ENCODE measurements around the gene ATMIN. TPM values are rescaled to one million over a fixed set of nuclear protein-coding genes. Genes with fewer than 3 reads are reported as not detected.

Gene ATMIN
- total and polyA plus RNA-seq, 10 of the 15 experiments (the other 5 are each of a cell fraction or from before 2014, with no cell fraction given) = 5.2 to 28.9 (median 18.3) TPM

DNA sequence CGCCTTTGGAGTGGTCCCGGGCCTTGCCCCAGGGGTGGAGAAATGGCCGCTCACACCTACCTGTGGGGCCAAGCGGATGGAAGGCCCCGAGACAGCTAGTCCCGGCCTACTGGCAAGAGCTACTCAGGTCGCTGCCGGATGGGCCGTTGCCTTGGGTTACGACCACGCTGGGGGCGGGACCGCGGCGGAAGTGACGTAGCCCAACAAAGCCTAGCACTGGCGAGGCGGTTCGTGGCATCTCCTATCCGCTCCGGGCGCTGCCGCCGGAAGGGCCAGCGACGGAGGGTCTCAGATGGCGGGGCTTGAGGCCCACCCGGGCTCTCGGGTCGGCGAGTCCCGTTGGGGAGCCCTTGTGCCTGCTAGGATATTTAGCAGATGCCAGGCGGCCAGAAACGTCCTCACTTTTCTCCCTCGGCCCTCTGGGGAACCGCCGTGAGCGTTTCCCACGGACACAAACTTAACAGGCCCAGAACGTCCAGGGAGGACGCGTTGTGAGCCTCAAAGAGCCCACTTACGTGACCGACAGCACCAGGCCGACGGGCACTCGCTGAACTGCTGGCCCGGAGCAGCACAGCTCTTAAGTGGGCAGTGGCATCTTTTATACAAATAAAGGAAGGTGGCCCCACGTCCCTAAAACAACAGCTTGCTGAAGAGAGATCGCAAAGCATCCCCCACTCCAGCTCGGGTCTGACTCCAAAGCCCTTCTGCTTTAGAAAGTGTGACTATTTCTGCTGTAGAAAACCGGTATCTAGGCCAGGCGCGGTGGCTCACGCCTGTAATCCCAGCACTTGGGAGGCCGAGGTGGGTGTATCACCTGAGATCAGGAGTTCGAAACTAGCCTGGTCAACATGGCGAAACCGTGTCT is 41.7 kb downstream of the ATMIN start, which contains the start of gene C16orf46 (continued):
- TF ChIP-seq JUNB (IDR thresholded peaks at IDR 0.05) = no peak
- peak; percentile 78 for TF ChIP-seq ATF7 (IDR thresholded peaks at IDR 0.05; ENCODE audit: low read depth)
- no peak for TF ChIP-seq ZSCAN29 (IDR thresholded peaks at IDR 0.05)
- TF ChIP-seq CHD4 (IDR thresholded peaks at IDR 0.05) = no peak
- TF ChIP-seq CBX3 (IDR thresholded peaks at IDR 0.05; ENCODE audit: borderline replicate concordance, low read depth) = no peak
- TF ChIP-seq CEBPB (IDR thresholded peaks at IDR 0.05; ENCODE audit: borderline replicate concordance in 1 of 2, low read depth in 2 of 2, low read length in 2 of 2) = no peak
- TF ChIP-seq ZNF207 (IDR thresholded peaks at IDR 0.05; ENCODE audit: borderline replicate concordance) = peak; percentile 68; the same call in 1 of the 2 replicates
- no peak for TF ChIP-seq NR2F1 (conservative IDR thresholded peaks at IDR 0.05)
- TF ChIP-seq SIX5 (IDR thresholded peaks at IDR 0.05; ENCODE audit: low read depth, low read length, severe bottlenecking) = no peak
- TF ChIP-seq KDM1A (IDR thresholded peaks at IDR 0.05; ENCODE audit: borderline replicate concordance) = no peak
- no peak for TF ChIP-seq SMAD5 (IDR thresholded peaks at IDR 0.05; ENCODE audit: low read depth)
- TF ChIP-seq STAT3 (IDR thresholded peaks at IDR 0.05; ENCODE audit: low read depth, low read length) = no peak
- TF ChIP-seq HDGF (IDR thresholded peaks at IDR 0.05) = no peak
- no peak for TF ChIP-seq RBBP5 (conservative IDR thresholded peaks at IDR 0.05)
- peak; percentile 81; the same call in 1 of the 2 replicates for TF ChIP-seq NBN (IDR thresholded peaks at IDR 0.05)
- TF ChIP-seq FOXK2 (IDR thresholded peaks at IDR 0.05) = no peak; the same call in 1 of the 2 replicates
- TF ChIP-seq SPI1 (IDR thresholded peaks at IDR 0.05; ENCODE audit: borderline replicate concordance, insufficient read depth, low read depth, low read length) = no peak
- no peak for TF ChIP-seq NRF1 (conservative IDR thresholded peaks at IDR 0.05; ENCODE audit: low read depth, low read length)
- TF ChIP-seq NFIC (IDR thresholded peaks at IDR 0.05; ENCODE audit: low read depth, low read length) = no peak
- TF ChIP-seq JUND (IDR thresholded peaks at IDR 0.05; ENCODE audit: low read depth, low read length) = no peak
- TF ChIP-seq BRCA1 (IDR thresholded peaks at IDR 0.05; ENCODE audit: low read depth, low read length) = no peak
- no peak for TF ChIP-seq ZZZ3 (IDR thresholded peaks at IDR 0.05; ENCODE audit: control insufficient read depth, insufficient read length, low read depth)
- TF ChIP-seq KAT2A (conservative IDR thresholded peaks at IDR 0.05; ENCODE audit: control insufficient read depth, low read depth, low read length) = no peak
- TF ChIP-seq, protein P1, sequence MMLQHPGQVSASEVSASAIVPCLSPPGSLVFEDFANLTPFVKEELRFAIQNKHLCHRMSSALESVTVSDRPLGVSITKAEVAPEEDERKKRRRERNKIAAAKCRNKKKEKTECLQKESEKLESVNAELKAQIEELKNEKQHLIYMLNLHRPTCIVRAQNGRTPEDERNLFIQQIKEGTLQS (IDR thresholded peaks at IDR 0.05; ENCODE audit: borderline replicate concordance, extremely low read depth, low read depth, low read length) = no peak
- TF ChIP-seq, protein P2, sequence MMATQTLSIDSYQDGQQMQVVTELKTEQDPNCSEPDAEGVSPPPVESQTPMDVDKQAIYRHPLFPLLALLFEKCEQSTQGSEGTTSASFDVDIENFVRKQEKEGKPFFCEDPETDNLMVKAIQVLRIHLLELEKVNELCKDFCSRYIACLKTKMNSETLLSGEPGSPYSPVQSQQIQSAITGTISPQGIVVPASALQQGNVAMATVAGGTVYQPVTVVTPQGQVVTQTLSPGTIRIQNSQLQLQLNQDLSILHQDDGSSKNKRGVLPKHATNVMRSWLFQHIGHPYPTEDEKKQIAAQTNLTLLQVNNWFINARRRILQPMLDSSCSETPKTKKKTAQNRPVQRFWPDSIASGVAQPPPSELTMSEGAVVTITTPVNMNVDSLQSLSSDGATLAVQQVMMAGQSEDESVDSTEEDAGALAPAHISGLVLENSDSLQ (IDR thresholded peaks at IDR 0.05) = peak; percentile 32; the same call in 1 of the 2 replicates
- TF ChIP-seq YBX1 (IDR thresholded peaks at IDR 0.05) = no peak
- no peak for TF ChIP-seq ESRRA (IDR thresholded peaks at IDR 0.05; ENCODE audit: low read length)
- no peak for TF ChIP-seq IKZF2 (IDR thresholded peaks at IDR 0.05)
- TF ChIP-seq FOXM1 (IDR thresholded peaks at IDR 0.05; ENCODE audit: low read depth, low read length) = no peak
